Right lobe of liver (tissue), 6 donors: ENCODE data around the gene KIF6. TPM values are rescaled to one million over a fixed set of nuclear protein-coding genes. Genes with fewer than 3 reads are reported as not detected.

Experiments used
- ATAC-seq, 4 donors: fragments of 200-7000 bp; cut with Tn5 transposase; one replicate each; pipeline ENCODE4 v1.9.1; 2020; ENCODE audit warnings: mild to moderate bottlenecking in 4 of 4, moderate library complexity in 4 of 4
- DNase-seq, 3 donors: peaks; one replicate each; pipeline ENCODE4 v3.0.0-alpha.2; 2020
- H3K27ac ChIP-seq, 3 donors: fragments of 200-600 bp; one replicate each; pipeline ENCODE4 v1.8.0; 2022
- H3K27me3 ChIP-seq, 2 donors: fragments of 200-600 bp; one replicate each; pipeline ENCODE4 v1.8.0; 2022
- H3K36me3 ChIP-seq, 4 donors: fragments of 200-600 bp; sonication (generic) in 1 of 4; one replicate each; pipeline versions ENCODE4 v1.5.1 to v1.8.0; 2017 to 2022; ENCODE audit warnings: control low read depth in 1 of 4
- H3K4me1 ChIP-seq, 4 donors: fragments of 200-600 bp; sonication (generic) in 1 of 4; one replicate each; pipeline versions ENCODE4 v1.5.1 to v1.8.0; 2017 to 2022; ENCODE audit warnings: control low read depth in 1 of 4
- H3K4me3 ChIP-seq, 3 donors: fragments of 200-600 bp; one replicate each; pipeline ENCODE4 v1.8.0; 2022
- H3K9me3 ChIP-seq, 4 donors: fragments of 200-600 bp; sonication (generic) in 1 of 4; one replicate each; pipeline versions ENCODE4 v1.5.1 to v1.8.0; 2017 to 2022; ENCODE audit warnings: control low read depth in 1 of 4
- CTCF ChIP-seq, 4 donors: fragments of 200-600 bp in 3 of 4; fragments of 450-650 bp in 1 of 4; IDR thresholded peaks; one replicate each; pipeline versions ENCODE4 v1.5.1 to v1.8.0; 2016 to 2022; ENCODE audit warnings: antibody characterized with exemption in 4 of 4, mild to moderate bottlenecking in 2 of 4
- POLR2A ChIP-seq: fragments of 450-650 bp; IDR thresholded peaks from one replicate; pipeline ENCODE4 v1.6.1; 2017; ENCODE audit warnings: antibody characterized with exemption, mild to moderate bottlenecking
- WGBS: methylation state at CpG from one replicate; pipeline ENCODE4 v1.1.6; 2018; ENCODE audit warnings: low coverage, low lambda C conversion rate; ENCODE audit not compliant: insufficient coverage; ENCODE audit errors: missing lambda C conversion rate; 5-methylcytosine and 5-hydroxymethylcytosine counted together
- intact Hi-C, 2 donors: fragments of 100-400 bp; cut with DNase I; formaldehyde crosslinking; loops; one replicate each; pipeline versions ENCODE4 v1.11.2 to v1.14.1; 2022
- total RNA-seq, 6 experiments: library from RNA; depleted of rRNA in 2 of 6; stranded (reverse); fragments of >200 nt in 2 of 6; fragmentation: NEBNext Ultra II Directional in 3 of 6; extraction: Animal tissue kit (Norgen Biotek cat#: 25700) in 3 of 6; gene quantifications; one replicate each; pipeline versions ENCODE4 v1.1.0 to v1.2.4, GENCODE V29; 2016 to 2023
- donor health status: DM: no; HTN: yes; CAD: no.
- donor health status: DM: no; HTN: no; CAD: no.
- donor health status: DM: no; HTN: no; CAD: no.
- donor health status: DM: no; HTN: yes; CAD: no.
- donor health status: DM: no; HTN: yes; CAD: no.

Gene KIF6
- total RNA-seq, 6 experiments from 2014 or later, result 0.18 to 0.83 (median 0.37) TPM; not detected in 2

DNA sequence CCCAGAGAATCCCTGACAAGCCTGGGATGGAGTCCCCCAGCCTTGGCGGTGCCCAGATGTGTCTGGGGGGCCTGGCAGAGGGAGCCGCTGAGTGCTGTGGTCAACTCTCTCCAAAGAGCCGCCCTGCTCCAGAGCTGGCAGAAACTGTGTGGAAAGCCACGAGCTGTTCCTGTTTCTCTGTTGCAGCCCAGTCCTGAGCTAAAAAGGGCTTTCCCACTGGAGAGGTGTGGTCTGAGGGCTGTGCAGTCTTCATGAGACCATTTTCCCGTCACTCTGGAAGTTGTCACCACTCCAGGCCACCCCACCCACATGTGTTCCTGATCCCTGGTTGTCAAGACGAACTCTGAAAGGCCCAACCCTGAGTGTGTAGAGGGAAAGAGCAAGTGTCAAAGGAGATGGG is 303.0 kb downstream of the KIF6 start:
- DNase-seq (no peak), ATAC-seq (no peak)
- Histone ChIP-seq H3K4me3 (no peak overlapping the region), H3K4me1 (no peaks in the 10 kb centered on the region), H3K36me3 (no peaks in the 10 kb centered on the region), H3K27me3 (no peaks in the 10 kb centered on the region), H3K9me3 (no peaks in the 10 kb centered on the region), H3K27ac (no peak overlapping the region)
- WGBS, result 53% methylated on average over 2 of the region's 6 CpGs
- TF ChIP-seq POLR2A (no peak), CTCF (IDR thresholded peaks at IDR 0.05) (no peak)
- intact Hi-C loops, result no loop called here

DNA sequence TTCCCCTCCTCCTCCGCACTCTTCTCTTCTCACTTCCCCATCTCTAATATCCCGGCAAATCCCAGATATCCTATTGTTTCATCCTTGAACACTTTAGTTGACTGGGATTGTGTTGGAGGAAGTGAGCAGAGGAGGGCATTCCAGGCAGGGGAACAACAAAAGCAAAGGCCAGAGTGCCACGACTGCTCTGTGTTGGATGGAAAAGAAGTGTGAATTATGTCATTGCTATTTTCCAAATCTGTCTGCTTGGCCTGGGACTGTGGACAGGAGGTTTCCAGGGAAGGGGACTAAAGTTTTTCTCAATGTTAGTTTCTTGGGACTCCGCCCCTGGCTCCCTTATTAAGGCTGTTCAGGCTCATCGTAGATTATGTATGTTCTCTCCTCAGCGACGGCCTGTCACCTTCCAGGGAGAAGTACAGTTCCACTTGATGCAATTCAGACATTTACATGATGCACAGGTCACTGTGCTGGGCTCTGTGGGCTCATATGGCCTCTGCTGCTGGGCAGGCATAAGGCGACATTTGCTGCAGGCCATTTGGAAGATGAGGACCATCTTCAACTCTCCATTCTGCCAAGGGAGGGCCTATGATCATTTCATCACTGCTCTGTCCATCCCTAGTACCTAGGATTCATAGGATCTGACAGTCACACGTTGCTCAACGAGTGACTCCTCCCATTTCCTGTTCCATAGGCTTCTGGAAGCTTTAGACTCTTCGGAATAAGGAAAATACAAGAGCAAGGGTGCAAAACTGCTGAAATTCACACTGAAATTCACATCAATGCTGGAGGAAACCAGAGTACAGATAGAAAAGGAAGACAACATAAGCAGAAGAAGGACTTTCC is 303.6 kb downstream of the KIF6 start:
- ATAC-seq, result no peak
- 78% methylated on average over 10 of the region's 11 CpGs for WGBS
- intact Hi-C loops, result no loop called here

GRCh38 chr6:39420300-39421265 is 304.6 kb downstream of the KIF6 start:
- H3K36me3 ChIP-seq, result no peaks in the 10 kb centered on the region
- TF ChIP-seq CTCF (IDR thresholded peaks at IDR 0.05) (no peak), POLR2A (no peak)
- H3K27ac ChIP-seq, result no peak overlapping the region
- 80% methylated on average over 15 of the region's 15 CpGs for WGBS
- H3K4me3 ChIP-seq, result no peak overlapping the region
- H3K4me1 ChIP-seq, result no peaks in the 10 kb centered on the region
- DNase-seq (no peak), ATAC-seq (no peak)
- intact Hi-C loops, result no loop called here
- H3K9me3 ChIP-seq, result no peaks in the 10 kb centered on the region
- no peaks in the 10 kb centered on the region for H3K27me3 ChIP-seq

More for the DNA sequence above, 303.6 kb downstream of the KIF6 start:
- H3K4me3 ChIP-seq, result no peak overlapping the region
- no peaks in the 10 kb centered on the region for H3K27me3 ChIP-seq
- no peak for TF ChIP-seq POLR2A
- no peak for TF ChIP-seq CTCF (IDR thresholded peaks at IDR 0.05)
- no peaks in the 10 kb centered on the region for H3K9me3 ChIP-seq
- no peak overlapping the region for H3K27ac ChIP-seq
- no peaks in the 10 kb centered on the region for H3K36me3 ChIP-seq
- no peak for DNase-seq
- H3K4me1 ChIP-seq, result no peaks in the 10 kb centered on the region

GRCh38 chr6:39419607-39420006 is 305.6 kb downstream of the KIF6 start:
- H3K27me3 ChIP-seq, result no peaks in the 10 kb centered on the region
- DNase-seq (no peak), ATAC-seq (no peak)
- no peak overlapping the region for H3K4me3 ChIP-seq
- no peaks in the 10 kb centered on the region for H3K4me1 ChIP-seq
- TF ChIP-seq POLR2A, result no peak
- TF ChIP-seq CTCF (IDR thresholded peaks at IDR 0.05), result no peak
- H3K9me3 ChIP-seq, result no peaks in the 10 kb centered on the region
- no peaks in the 10 kb centered on the region for H3K36me3 ChIP-seq
- no peak overlapping the region for H3K27ac ChIP-seq
- intact Hi-C loops, result no loop called here
- WGBS, result 65% methylated on average over 3 of the region's 3 CpGs
